Suppressor macrophage (primary cell): ENCODE results near the gene ELL.

Experiments used
- DNase-seq, 4 experiments: peaks; one replicate each; pipeline ENCODE4 v3.0.0-alpha.2; 2020 to 2022

ELL gene

DNA sequence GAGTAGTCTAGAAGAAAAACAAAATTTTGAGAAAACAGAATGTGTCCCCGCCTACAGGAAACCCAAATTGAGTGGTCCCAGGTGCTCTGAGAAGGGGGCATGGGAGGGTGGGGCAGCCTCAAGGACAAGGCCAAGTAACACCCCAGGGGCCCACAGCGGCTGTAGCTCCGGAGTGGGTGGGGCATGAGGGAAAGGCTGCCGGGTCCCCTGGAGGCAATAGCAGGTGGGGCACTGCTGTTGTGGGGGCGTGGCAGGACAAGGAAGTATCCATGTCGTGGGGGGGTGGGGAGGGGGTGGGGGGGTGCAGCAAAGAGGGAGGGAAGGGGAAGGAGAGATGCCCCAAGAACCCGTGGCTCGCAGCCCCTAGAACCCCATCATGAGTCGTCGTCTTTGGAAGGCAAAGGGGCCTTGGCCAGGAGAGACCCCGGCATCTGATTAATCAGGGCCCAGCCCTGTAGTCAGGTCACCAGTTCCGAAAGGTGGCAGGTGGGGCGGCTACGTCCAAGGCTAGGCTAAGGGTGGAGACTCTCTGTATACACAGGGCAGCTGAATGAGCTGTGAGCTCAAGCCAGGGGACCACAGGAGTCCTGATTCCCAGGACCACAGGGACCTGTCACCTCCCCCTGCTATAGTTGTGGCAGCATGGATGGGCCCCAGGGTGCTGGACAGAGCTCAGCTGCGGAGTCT, 76.5 kb downstream of the ELL start:
- DNase-seq = no peak

DNA sequence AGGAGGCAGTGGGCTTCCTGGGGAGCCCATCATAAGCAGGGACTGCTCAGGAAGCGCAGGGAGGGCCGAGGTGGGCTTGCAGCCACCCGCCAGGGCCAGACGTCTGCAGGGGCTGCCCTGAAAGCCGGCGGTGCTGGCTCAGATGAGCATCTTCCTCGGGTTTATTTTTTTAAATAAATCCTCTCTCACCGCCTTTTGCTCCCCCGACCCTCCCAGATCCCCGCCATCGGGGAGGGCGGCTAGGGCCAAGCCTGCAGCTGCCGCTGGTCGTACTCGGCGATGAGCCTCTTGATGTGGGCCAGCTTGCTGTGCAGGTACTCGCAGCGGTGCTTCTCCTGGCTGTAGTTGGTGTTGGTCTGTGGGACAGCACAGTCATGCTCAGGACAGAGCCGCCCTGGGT, 77.4 kb downstream of the ELL start:
- no peak for DNase-seq

GRCh38 chr19:18443831-18444230, 78.0 kb downstream of the ELL start:
- DNase-seq = no peak

DNA sequence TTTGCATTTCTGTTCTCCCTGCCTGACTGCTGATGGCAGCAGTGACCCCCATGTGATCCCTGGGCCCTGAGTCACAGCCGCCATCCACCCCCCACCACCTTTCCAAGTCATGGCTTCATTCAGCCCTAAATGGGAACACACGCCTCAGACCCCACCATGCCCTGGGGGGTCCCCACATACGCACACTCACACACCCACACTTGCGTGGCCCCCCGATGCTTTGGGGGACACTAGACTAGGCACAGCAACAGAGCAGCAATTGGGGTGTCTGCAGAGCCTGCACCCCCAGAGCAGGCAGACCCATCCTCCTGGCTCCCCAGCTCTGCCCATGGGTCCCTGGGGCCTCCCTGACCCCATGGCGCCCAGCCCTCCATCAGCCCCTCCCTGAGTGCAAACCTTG, 78.5 kb downstream of the ELL start:
- no peak for DNase-seq

- DNase-seq = no peak
These were observed 78.9 kb downstream of the ELL start for GRCh38 chr19:18442941-18443340.

DNA sequence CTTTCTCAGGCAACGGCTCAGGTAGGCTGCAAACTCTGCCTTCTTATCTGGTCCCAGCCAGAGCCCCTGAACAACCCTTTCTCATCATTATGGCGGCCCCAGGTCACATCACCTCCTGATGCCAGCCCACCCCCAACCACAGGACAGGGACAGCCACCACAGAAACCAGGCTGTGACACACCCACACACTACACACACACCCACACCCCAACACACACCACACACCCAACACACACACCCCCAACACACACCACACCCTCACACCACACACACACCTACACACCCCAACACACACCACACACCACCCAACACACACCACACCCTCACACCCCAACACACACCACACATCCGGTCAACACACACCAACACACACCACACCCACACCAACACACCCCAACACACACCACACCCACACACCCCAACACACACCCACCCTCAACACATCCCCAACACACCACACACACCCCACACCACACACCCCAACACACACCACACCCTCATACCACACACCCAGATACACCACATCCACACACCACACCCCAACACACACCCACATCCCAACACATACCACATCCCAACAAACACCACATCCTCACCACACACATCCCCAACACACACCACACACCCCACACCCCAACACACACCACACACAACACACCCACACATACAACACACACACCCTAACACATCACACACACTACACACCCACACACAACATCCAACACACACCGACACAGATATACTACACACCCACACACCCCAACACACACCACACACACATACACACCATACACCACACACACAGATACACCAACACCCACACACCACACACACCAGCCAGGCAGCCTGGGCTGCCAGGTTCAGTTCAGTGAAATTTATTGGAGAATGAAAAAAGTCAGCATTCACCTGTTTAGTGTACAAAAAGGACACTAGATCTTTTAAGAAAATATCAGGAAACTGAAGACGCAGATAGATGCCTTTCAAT, 79.8 kb downstream of the ELL start:
- no peak for DNase-seq

DNA sequence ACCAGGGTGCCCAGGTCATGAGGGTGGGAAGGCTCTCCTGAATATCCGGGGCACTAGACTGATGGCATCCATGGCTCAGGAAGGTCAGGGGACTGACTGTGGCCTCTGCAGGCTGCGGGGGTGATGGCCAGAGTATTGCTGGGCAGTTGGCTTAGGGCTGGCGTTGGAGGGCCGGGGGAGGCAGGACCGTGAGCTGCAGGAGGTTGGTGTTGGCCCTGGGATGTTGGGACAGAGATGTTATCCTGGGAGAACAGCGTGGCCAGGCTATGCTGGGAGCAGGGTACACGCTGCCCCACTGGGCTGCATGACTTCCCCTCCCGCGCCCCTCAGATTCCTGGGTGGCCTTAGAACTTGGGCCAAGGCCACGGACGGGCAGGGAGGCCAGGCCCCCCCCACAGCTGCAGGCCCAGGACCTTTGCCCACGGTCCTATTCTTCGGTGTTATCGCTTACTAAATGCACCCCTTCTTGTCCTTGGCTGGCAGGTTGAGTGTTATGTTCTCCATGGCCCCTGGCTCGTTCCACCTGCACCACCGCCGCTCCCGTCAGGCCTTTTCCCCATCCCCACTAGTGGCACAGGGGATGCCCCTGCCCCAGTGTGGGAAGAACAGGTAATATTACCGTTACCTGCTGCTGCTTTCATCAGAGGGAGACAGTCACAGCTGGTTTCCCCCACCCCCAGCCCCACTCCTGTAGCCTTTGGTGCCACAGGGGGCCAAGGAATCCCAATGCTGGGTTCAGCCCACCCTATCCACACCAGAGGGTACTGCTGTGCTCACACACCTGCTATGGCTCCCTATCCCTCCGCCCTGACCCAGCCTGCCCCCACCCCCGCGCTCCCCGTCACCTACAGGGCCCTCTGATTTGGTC, 80.7 kb downstream of the ELL start:
- no peak for DNase-seq

- DNase-seq = peak in 2 of 4 experiments; percentile 29 to 45
These were observed 81.4 kb downstream of the ELL start for GRCh38 chr19:18440415-18440877.

- DNase-seq = no peak
These were observed 82.0 kb downstream of the ELL start for GRCh38 chr19:18439910-18440237.

DNA sequence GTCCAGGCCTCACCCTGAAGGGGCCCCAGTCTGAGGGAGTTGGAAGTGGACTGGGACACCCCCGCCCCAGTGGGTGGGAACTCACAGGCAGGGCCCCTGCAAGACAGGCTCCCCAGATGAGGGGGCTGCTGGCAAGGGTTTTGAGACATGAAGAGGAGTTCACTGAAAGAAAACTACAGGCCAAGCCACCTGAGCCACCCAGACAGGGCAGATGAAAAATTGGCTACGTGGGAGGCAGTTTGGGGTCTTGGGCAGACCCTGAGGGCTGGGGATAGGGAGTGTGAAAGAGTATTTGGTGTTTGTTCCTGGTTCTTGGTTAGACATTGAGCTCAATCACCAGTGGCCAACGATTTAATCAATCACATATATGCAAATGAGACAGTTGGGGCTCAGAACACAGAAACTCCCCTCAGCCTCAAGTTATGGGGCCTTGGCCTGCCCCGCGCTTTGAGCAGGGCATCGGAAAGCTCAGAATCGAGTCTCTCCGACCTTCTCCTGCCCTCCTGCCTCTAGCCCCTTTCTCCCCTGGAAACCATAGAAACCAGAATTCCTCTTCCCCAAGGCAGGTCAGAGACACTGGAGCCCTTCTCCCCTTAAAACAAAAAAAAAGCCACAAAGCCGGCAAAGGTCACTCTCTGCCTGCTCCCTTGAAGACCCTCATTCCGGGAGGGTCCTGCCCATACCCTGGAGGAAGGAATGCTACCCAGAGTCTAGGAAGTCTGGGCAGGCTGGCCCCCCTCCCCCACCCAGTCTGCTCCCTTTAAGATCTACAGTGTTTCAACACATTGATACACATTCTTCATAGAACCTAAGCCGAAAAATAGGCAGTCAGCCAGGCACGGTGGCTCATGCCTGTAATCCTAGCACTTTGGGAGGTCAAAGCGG, 82.6 kb downstream of the ELL start:
- DNase-seq = no peak

DNA sequence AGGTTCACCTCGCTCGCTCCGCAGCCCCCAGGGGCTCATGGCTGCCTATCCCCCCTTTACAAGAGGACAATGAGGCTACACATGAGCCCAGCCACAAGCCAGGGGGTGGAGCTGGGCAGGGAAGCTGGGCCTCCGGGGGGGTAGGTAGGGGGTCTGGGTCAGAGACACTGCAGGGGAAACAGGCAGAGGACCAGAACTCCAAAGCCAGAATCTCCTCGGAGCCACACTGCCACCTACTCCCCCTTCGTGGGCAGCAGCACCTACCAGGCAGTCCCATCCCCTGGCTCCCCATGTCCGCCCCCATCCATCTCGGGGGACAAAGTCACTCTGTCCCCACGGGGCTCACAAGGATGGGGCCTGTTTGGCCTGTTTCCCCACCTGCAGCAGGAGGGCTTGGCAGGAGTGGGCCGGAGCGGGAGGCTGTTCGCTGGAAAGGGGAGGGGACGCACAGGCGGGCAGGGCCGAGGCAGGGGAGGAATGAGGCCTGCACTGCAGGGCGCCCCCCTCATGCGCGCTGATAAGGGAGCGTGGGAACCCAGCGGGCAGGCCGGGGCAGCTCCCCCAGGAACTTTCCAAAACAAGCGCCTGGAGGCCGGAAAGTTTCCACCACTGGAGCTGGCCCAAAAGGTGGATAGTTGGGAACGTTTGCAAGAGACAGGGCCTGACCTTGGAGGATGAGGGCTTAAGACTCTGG, 83.4 kb downstream of the ELL start:
- no peak for DNase-seq

DNA sequence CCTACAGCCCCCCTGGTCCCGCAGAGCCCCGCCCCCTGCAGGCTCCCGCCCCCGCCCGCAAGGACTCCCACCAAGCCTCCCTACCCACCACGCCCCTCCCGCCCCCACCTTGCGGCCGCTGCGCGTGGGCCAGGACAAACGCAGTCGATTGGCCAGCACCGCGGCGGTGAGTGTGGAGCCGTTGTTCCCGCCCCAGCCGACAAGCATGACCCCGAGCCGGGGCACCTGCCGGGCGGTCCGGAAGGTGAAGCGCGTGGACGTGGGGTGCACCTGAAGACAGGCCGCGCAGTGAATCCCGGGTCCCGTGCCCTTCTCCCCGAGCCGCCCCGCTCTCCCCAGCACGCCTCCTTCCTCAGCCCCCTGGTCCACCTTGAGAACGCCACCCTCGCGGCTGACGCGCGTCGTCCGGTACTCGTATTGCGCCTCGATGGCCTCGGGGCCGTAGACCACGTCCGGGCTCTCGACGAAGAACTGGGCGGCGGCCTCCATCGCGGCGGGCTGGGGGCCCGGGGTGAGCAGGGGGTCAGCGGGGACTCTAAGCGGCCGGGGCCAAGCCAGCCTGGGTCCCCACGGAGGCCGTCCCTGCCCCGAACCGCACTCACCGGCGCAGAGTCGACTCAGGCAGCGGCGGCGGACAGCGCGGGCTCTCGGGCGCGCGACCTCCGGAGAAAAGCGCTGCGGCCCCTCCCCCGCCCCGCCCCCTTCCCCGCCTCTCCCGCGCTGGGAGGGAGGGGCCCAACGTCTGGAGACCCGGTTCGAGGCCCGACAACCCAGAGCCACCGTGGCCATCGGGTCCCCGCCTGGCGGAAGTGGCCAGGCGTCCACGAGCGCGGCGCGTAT, 84.2 kb downstream of the ELL start, which contains the start of gene ISYNA1:
Gene ISYNA1, minus strand, starts transcription at position 643 of the 840 bp plus-strand sequence. Its CDS starts 154 bp downstream, at position 489.
- DNase-seq = peak in 3 of 4 experiments; percentile 22 to 53 (median 42)

GRCh38 chr19:18436671-18437490, 85.0 kb downstream of the ELL start:
- DNase-seq = peak in 3 of 4 experiments; percentile 43 to 56 (median 44)

DNA sequence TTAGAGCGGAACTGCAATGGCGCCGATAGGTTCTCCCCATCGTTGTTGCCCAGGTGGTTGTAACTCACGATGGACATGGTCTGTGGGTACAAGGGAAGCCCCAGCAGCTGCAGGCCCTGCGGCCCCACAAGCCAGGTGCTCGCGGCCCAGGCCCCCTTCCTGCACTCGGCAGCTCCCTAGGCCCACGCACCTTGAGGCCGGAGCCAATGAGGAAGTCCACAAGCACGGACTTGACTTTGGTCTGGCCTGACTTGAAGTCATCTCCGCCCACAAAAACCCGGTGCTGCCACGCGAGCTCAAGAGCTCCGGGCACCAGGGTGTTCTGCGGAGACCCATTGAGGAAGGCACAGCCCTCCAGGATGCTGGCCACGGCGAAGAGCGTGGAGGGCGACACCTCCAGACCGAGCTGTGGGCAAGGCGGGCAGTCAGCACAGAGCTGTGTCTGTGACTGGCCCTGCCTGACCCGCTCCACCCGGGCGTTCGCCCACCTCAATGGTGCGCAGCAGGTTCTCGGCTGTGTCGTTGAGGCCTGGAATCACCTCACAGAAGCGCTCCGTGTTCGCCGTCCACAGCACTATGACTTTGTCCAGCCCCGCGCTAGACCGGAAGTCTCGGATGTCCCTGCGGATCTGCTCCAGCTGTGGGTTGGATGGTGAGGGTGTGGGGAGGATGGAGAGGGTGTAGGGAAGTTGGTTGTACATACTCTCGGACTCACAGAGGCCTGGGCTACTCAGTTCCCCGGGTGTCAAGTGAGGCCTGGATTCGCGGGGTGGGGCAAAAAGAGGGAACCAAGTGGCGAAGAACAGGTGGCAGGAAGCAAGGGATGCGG, 85.8 kb downstream of the ELL start:
- DNase-seq = peak; percentile 66 to 88 (median 82)

DNA sequence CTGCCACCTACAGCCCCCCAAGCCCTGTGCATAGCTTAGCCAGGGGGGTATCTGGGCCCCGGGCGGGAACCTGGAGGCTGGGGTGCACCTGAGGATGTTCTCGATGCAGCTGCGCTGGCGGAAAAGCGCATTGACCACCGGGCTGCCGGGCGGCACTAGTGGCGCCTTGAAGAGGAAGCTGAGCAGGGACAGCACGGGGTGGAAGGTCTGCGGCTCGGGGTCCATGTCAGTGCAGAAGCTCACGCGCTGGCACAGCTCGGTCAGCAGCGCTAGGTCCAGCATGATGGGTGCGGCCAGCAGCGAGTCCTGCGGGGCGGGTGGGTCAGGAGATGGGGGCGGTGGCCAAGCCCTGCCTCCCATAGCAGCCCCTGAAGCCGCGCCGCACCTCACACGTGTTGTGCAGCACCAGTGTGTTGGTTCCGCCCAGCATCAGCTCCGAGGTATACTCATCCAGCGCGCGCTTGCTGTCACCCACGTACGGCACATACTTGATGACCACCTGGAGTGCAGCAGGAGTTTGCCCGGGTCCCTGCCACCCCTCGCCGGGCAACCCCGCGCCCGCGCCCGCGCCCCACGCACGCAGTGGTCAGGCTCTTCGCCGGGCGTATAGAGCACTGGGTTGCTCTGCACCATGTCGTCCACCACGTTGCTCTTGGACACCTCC, 86.6 kb downstream of the ELL start:
- peak in 1 of 4 experiments; percentile 33 for DNase-seq

DNA sequence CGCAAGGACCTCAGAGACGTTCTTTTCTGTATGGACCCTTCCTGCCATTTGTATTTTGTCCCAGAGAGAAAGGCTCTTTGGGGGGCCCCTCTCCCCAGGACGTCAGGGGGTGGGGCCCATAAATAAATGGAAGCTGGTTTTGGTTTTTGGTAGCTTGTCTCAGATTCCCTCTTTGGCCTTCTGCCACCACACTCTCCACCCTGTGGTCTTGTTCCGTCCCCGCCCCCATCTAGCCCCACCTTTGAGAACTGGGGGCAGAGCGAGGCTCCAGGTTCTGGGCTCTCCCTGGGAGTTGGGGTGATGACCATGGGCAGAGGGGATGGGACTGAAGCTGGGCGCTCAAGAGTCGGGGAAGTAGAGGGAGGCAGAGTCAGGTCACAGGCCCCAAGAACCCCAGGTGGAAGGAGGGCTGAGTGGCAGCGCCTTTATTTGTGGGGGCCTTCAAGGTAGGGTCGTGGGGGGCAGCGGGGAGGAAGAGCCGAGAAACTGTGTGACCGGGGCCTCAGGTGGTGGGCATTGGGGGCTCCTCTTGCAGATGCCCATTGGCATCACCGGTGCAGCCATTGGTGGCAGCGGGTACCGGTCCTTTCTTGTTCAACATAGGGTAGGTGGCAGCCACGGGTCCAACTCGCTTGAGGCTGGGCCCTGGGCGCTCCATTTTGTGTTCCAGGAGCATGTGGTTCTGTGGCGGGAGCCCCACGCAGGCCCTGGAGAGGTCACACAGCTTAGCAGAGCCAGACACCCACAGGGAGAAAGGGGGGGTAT, 87.3 kb downstream of the ELL start:
- no peak for DNase-seq
